ENCODE measurements around the gene ARID5B.
"Not testable (repeated sequence)": the region's sequence is repeated elsewhere in the genome, so short reads cannot be mapped to it uniquely, and the experiment has no call there.

ARID5B gene

DNA sequence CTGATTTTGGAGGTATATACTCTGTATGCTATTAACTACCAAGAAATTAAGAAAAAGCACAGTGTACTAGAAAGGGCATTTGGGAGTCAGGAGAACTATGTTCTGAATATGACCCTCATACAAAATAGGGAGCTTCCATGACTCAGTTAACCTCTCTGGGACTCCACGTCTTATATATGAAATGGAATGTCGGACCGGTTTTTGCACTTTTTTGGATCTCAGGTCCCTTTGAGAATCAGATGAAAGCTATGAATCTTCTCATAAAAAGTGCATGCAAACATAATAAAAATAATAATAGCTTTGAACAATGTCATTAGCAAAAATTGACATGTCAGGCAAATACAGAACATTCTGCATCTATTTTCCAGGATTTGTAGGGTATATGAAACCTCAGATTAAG is 113.0 kb downstream of the ARID5B start:
- DNase-seq (ENCODE audit: low spot score), result no peak

DNA sequence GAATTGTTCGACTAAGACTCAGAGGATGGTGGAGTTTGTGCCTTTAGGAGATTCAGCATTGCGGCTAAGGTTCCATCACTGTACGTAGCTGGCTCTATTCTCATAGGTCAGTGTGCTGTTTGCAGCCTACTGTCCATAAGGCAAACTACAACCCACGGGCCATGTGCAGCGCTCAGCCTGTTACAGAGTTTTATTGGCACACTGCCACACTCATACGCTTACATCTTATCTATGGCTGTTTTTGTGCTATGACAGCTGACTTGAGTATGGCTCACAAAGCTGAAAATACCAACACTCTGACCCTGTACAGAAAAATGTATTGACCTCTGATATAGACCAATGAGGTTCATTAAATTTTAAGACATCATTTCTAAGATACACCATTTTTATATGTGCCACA is 114.5 kb downstream of the ARID5B start:
- no peak for DNase-seq (ENCODE audit: low spot score)

DNA sequence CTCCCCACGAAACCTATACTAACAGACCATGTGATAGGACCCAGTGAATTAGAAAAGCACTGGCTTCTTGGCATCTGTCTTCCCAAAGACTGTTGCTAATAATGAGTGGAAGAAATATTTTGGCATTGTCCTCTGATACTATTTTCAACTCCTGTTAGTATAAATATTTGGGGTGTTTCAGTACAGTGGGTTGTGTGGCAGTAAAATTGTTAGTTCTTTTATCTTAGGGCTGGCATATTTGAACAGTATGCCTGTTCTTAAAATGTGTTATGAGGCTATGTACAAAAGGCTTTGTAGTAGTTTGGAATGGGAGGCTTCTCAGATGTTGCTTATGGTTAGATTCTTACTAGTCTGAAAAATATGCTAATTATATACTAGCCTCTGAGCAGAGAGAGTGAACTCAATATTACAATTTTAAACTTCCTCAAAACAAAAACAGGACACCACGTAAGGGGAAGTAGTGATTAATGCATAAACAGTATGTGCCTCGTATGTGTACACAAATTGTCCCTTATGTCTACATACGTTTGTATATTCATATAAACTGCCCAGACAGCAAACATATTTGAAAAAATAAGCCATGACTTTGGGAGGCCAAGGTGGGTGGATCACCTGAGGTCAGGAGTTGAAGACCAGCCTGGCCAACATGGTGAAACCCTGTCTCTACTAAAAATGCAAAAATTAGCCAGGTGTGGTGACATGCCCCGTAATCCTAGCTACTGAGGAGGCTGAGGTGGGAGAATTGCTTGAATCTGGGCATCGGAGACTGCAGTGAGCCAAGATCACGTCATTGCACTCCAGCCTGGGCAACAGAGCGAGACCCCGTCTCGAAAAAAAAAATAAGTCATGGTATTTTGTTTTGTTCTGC is 115.4 kb downstream of the ARID5B start:
- no peak for DNase-seq (ENCODE audit: low spot score)

DNA sequence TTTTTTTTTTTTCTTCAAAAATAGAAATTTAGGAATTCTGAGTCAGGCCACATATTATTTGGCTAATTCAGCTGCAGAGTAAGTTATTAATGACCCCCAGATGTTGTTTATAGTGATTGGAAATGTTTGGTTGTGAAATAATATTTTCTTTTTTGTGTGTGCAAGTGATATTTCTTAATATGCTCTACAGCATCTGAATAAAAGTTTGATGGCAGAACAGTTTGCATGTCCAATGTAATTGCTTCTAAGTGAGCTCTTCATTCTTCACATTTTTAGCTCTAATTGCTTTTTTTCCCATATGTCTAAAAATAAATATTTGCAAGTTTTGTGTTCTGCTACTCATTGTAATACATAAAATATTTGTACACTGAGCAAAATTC is 116.0 kb downstream of the ARID5B start:
- no peak for DNase-seq (ENCODE audit: low spot score)

DNA sequence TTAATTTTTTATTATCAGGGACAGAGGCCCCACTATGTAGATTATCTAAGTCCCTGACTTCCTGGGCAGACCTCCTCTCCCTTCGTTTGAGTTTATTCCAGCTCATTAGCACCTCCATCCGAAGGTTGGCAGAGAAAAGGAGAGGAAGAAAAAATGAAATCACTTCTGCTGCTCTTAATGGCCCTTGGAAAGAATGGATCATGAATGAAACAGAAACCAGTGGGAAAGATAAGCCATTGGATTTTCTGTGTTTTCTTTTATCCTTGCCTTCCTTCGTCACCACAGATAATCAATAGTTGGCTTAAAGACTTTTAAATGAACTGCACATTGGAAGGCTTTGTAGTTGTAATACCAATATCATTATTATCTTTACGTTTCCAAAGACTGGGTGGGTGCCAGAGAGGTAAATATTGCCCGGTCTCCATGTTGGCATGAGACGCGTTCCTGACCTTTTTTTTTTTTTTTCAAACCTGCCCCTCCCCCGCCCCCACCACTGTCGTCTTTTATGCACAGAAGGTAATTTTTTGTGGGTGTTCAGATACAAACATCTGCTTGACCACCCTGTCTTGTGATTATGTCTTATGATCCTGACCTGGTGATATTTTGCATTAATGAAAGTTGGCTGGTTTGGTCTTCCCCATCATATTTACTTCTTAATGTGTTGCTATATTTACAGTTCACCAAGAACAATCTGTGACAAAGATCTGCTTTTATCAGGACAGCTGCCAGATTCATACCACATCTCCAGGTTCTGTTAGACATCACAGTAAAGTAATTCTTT is 116.8 kb downstream of the ARID5B start:
- no peak for DNase-seq (ENCODE audit: low spot score)

DNA sequence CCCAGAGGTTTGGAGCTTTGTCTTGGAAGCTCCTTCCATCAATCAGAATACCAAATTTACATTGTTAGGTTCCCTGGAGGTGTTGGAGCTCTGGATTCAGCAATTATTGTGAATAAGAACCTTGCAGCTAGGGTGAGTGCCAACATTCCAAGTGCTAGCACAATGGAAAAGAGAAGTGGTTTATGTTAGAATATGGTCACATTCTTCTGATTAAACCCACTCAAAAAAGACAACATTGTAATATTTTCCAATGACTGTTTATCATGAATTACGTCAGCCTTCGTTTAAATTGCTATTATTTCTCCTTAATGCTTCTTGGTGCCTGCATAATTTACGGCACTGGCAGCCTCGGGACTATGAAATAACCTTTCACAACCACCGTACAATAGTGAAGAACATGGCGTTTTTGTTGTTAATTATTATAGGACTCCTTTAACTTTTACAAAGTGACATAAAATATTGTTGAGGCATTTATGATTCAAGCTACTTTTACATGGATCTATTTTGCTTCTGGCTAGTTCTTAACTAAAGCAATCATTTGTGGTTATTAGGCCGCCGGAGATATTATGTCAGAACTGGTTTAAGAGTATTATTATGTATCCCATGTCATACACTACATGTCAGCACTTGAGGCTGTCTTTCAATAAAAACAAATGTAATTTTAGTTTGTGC is 117.7 kb downstream of the ARID5B start:
- DNase-seq (ENCODE audit: low spot score), result no peak

DNA sequence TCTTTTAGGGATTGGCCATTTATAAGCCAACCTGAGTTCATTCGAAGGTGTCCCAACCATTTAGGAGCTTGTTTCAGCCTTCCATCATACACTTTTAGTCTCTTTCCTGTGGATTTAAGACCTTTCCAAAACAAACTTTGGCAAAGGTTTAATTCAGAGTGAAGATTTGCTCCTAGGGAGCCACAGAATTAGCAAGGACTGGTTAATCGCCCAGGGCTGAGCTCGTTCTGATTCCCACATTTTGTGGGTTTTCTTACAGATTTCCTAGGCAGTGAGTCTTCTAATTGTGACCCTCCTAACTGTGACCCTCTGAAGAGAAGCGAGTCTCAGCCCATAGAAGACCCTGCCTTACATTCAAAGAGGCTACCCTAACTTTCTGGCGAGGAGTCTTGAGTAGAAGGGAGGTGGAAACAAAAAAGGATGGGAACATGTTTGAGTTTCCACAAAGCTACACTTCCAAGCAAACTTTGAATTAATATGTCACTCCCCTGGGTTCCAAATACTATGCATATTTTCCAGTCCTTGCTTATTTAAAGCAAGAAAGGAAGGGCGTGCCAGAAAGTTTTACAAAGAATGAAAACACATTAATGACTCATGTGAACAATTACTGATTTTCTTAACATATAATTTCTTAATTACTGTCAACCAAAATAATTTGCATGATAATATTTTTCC is 118.3 kb downstream of the ARID5B start:
- no peak for DNase-seq (ENCODE audit: low spot score)

DNA sequence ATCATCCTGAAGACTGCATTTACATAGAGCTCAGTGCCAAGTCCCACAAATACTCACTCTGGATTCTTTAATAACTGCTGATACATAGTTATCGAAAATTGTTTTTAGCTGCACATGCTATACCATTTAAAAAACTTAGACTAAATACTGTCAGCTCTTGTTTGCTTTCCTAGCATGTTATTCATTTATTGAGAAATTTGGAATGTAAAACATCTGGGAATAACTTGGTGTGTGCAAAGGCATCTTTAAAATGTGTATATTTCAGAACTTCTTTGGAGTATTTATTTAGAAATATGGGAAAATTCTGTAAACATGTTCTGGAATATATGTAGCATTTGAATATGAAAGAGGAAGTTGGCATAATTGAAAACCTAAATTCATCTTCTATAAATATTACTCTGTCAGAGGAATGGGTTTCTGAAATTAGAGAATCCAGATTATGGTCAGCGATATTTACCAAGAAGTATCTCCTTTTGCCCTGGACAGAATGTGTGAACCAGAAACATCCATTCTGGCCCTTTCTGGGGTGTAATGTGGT is 119.7 kb downstream of the ARID5B start:
- DNase-seq (ENCODE audit: low spot score), result no peak

DNA sequence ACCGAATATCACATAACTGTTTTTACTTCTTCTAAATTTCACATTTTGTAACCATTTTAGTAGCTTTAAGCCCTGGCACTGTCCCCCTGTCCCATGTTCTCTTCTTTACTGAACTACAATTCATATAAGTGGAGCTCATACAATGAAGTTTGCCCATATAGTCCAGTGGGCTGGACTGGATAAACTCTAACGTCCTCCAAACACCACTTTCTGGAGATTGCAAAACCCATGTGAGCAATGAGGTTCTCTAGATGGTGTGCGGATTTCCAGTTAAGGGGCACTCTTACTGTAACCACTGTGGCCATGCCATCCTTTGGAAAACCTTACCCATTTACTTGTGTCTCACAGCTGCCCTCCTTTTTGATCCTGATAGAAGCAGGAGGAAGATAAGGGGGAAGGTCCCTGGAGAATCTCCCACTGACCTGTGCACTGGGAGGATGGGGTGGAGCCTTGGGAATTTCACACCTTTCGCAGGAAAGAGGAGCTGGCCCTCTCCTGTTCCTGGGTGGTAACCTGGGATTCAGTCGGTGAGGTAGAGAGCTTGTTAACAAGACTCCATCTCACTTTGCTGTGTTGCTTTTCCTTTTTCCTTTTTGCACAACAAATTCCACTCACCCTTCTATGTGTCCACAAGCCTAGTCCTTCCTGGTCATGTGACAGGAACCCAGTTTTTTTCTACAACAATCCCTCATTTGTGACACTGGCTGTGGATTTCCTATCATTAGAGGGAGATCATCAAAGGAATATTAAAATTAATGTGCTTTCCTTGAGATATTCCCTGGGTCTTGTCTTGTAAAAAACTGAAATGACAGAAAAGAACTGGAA is 120.7 kb downstream of the ARID5B start:
- DNase-seq (ENCODE audit: low spot score), result no peak

DNA sequence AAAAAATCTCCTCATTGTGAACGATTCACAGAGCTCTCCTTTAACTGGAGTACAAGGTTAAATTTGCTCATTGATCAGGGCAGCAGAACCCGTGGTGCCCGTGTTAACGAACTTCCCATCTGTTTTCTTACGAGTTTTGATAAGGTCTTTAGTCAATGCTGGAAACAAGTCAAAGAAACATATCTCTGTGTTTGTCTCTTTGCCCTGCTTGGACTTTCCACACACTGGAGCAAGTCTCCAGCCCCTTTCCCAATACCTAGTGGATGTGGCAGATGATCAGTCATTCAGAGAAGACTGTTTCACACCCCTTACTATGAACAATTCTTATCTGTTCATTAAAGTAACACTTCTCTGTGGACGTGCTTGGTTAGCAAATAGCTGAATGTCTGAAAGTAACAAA is 121.3 kb downstream of the ARID5B start:
- no peak for DNase-seq (ENCODE audit: low spot score)

DNA sequence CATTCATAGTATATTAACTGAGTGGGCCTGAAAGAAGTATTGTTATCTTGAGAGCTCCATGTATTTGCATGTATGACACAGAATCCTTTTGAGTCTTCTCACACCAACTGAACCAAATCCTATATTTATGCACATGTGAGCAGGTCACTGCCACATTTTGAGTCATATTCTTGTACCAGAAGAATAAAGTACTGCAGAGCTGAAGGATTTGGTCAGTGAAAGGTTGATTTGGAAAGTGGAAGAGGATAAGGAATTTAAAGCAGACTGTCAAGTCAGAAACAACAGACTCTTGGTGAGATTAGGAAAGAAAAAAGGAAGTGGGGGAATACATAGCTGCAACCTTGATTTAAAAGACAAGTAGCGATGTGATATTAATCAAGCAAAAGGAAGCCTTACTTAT is 121.8 kb downstream of the ARID5B start:
- no peak for DNase-seq (ENCODE audit: low spot score)

DNA sequence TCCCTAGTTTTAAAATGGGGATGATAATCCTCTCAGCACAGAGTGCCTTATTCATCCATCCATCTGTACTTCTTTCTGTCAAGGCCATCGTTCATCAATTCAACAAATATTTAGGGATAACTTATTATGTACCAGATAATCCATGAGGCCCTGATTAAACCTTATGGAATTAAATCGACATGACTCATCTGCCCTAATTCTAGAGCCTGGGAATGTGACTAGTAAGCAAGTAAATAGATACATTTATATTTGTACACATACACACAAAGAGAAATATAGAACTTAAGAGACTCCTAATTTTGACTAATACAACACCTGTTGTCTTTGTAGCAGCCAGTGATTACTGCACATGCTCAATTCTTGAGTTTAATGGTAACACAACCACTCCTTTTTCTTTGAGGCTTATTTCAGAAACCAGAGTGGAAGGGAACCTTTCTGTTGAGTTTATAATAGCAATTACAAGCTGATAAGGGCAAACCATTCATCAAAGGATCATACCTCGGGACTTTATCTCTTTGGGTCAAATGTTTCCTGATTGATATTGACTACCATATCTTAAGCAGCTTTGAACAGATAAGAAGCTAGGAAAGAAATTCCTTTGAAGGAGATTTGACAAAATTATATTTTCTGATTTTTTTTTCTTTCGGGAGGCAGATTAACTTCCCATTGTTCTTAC is 122.7 kb downstream of the ARID5B start:
- no peak for DNase-seq (ENCODE audit: low spot score)

DNA sequence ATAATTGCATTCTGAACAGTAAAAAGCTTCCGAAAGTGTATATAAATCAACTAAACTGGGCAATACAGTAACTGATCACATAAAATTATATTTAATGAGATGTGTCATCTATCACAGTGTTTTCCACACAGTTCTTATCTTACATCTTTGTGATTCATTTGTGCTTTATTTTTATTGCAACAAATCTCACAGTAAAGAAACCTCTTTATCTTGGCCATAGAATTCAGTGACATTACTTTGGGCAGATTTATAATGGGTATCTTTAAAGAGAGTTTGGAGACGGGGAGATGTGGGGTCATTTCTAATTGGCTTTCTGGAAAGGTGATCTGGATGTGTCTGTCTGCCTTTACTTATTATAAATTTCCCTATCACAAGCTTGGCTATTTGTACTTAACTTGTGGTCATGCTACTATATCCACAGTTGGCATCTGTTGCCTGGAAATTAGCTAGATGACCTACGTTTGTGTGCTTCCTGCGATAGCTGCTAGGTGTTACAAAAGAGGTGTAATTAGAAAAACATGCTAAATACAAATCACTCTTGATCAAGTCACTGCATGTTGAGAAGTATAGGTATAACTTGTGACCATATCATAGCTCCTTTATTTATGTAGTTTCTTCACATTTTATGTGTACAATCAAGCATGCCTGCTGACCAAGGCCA is 123.8 kb downstream of the ARID5B start:
- no peak for DNase-seq (ENCODE audit: low spot score)

DNA sequence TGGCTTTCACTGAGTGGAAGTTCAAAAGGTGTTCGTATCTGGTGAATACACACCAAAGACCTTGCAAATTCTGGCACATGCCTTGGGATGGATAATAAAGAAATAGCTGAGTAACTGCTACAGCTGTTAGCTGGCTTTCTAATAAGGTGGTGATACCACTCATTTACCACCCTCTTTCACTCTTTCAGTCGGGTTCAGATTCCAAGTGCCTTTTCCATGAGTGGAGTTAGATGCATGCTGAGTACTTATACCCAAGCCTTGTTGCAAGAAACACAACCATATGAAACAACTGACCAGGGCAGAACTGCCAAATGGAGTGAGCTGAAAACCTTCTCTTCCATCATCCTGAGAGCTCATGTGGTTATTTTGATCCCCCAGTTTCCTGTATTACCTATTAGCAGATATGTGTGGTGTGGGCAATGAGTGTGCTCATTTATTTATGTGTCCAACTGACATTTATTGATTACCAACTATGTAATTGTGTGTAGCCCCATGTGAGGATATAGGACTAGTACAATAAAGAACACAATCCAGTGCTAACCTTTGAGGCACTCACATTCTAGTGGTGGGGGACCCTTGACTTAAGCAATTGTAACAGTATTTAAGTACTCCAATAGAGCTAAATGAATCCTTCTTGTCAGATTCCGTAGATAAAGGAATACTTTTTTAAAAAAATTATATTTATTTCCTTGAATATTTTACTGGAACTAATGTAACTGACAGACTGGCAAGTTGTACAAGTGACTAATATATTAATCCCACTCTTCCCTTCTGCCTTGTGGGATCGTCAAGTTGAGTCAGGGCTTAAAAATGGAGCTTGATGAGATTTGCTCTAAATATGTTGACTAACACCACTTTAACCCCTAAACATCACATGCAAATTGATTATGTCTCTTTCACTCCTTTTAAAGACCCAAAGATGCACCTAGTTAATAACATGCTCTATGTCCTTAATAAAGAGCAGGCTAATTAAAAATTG is 124.7 kb downstream of the ARID5B start:
- DNase-seq (ENCODE audit: low spot score), result no peak

DNA sequence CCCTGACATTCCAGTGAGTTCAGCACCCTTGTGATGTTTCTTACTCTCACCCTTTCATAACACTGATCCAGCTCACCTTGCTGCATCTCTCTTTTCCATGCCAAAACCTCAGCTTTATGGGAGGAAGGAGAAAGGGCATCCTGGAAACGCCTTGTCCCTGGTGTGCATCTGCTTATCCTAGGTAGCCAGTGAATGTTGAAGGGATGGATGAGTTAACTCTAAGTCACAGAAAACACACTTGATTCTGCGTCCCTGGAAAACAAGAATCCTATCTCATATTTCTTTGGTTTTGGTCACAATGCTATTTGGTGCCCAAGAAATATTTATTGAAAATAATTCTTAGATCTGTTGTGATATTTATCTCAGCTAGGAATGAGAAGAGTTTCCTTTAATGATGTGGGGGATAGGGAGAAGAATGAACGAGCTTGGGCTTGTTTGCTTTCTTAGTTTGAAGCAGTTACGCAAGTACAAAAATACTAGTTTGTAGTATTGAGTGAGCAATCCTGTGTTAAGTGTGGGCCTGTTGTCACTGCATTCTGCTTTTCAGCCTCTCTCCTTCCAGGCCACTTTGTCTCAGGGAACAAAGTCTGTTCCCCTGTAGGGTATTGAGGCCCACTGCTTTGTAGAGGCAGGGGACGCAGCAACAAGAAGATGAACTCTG is 126.5 kb downstream of the ARID5B start:
- no peak for DNase-seq (ENCODE audit: low spot score)

DNA sequence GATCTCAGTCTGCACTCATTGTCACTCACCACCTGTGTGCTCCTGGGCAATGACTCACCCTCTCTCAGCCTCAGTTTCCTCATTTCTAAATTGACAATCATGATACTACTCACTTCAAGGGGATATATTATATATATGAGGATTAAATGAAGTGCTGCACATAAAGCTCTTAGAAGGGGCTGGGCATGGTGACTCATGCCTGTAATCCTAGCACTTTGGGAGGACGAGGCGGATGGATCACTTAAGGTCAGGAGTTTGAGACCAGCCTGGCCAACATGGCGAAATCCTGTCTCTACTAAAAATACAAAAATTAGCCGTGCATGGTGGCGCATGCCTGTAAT is 127.0 kb downstream of the ARID5B start:
- not testable (repeated sequence) for DNase-seq (ENCODE audit: low spot score)

DNA sequence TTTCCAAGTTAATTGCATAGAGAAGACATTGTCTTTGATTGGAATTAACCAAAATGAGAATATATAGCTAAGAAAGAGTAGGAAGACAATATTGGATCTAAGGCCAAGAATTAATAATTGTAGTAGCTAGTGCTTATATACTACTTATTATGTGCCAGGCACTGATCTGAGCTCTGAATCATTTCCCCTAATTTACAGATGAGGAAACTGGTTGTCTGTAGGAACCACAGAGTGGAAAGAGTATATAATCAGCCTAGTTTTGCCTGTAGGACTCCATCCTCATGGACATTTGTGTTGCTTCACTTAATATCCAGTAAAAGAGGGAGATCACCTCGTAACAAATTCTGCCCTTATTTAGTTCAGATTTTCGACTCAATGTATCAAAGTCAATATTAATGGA is 127.9 kb downstream of the ARID5B start:
- no peak for DNase-seq (ENCODE audit: low spot score)

DNA sequence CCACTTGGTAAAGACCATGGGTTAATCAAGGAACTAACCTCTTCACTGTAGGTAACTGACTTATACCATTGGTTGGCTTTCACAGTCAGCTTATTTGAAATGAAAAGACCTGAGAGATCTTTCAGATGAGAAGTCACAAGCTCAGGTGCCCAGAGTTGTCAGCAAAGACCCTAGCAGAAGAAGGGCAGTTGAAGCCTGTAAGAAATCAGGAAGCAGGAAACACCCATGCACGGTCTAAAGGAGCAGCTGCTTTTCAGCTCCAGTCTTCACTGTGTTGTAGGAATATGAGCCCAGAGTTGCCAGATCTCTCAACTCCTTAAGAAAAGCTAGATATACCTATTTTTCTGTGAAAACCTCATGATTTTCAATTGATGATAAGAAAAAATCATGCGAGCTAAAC is 130.0 kb downstream of the ARID5B start:
- no peak for DNase-seq (ENCODE audit: low spot score)
